Mesendoderm (in vitro differentiated cells): ENCODE data around the gene CCDC6.

Source experiments
- DNase-seq: peaks from one replicate; pipeline ENCODE4 v3.0.0; 2013
- H2AK5ac ChIP-seq: 2 replicates; pipeline ENCODE4 v1.6.1; 2013; ENCODE audit warnings: low read length, inconsistent platforms
- H2BK120ac ChIP-seq: 2 replicates; pipeline ENCODE4 v1.6.1; 2013; ENCODE audit warnings: low read depth, mild to moderate bottlenecking, low read length, moderate library complexity, mixed read lengths
- H2BK15ac ChIP-seq: replicated peaks from 2 replicates; pipeline ENCODE4 v1.6.1; 2013; ENCODE audit warnings: low read depth, mild to moderate bottlenecking, moderate library complexity
- H2BK5ac ChIP-seq: 2 replicates; pipeline ENCODE4 v1.6.1; 2013; ENCODE audit warnings: low read length, inconsistent platforms
- H3K18ac ChIP-seq: 2 replicates; pipeline ENCODE4 v1.6.1; 2013; ENCODE audit warnings: mild to moderate bottlenecking, low read length, mixed read lengths
- H3K23ac ChIP-seq: one replicate; pipeline ENCODE4 v1.6.1; 2013; ENCODE audit warnings: low read length
- H3K27ac ChIP-seq: 2 replicates; pipeline ENCODE4 v1.5.1; 2013; ENCODE audit warnings: low read depth, mild to moderate bottlenecking, inconsistent platforms, low read length, moderate library complexity
- H3K27me3 ChIP-seq: 2 replicates; pipeline ENCODE4 v1.6.1; 2013; ENCODE audit warnings: low read length, control low read depth, mild to moderate bottlenecking, inconsistent platforms; ENCODE audit not compliant: insufficient read depth, poor library complexity
- H3K36me3 ChIP-seq: 2 replicates; pipeline ENCODE4 v1.6.1; 2013; ENCODE audit warnings: low read length, inconsistent platforms; ENCODE audit not compliant: control insufficient read depth, insufficient read depth
- H3K4ac ChIP-seq: one replicate; pipeline ENCODE4 v1.6.1; 2013; ENCODE audit warnings: low read depth, mild to moderate bottlenecking, low read length, moderate library complexity
- H3K4me1 ChIP-seq: 2 replicates; pipeline ENCODE4 v1.6.1; 2013; ENCODE audit warnings: low read depth, low read length, inconsistent platforms; ENCODE audit not compliant: control insufficient read depth
- H3K4me2 ChIP-seq: 2 replicates; pipeline ENCODE4 v1.6.1; 2013; ENCODE audit warnings: low read length
- H3K4me3 ChIP-seq: 2 replicates; pipeline ENCODE4 v1.5.1; 2013; ENCODE audit warnings: mild to moderate bottlenecking, low read length
- H3K56ac ChIP-seq: one replicate; pipeline ENCODE4 v1.6.1; 2013; ENCODE audit warnings: low read length
- H3K79me1 ChIP-seq: 2 replicates; pipeline ENCODE4 v1.6.1; 2013; ENCODE audit warnings: low read length, inconsistent platforms
- H3K79me2 ChIP-seq: 2 replicates; pipeline ENCODE4 v1.6.1; 2013; ENCODE audit warnings: mild to moderate bottlenecking, low read length; ENCODE audit not compliant: control insufficient read depth, insufficient read depth
- H3K9ac ChIP-seq: 2 replicates; pipeline ENCODE4 v1.6.1; 2013; ENCODE audit warnings: low read length, inconsistent platforms
- H4K5ac ChIP-seq: one replicate; pipeline ENCODE4 v1.6.1; 2013; ENCODE audit warnings: low read length
- H4K8ac ChIP-seq: one replicate; pipeline ENCODE4 v1.6.1; 2013; ENCODE audit warnings: low read depth, mild to moderate bottlenecking, control low read depth, low read length, moderate library complexity
- WGBS: extraction: QIAGEN DNeasy Blood & Tissue Kit; methylation state at CpG from one replicate; pipeline ENCODE4 v1.1.7; 2013; ENCODE audit warnings: low lambda C conversion rate, missing lambda C conversion rate; ENCODE audit not compliant: insufficient coverage; ENCODE audit errors: extremely low coverage; 5-methylcytosine and 5-hydroxymethylcytosine counted together

The CCDC6 gene

DNA sequence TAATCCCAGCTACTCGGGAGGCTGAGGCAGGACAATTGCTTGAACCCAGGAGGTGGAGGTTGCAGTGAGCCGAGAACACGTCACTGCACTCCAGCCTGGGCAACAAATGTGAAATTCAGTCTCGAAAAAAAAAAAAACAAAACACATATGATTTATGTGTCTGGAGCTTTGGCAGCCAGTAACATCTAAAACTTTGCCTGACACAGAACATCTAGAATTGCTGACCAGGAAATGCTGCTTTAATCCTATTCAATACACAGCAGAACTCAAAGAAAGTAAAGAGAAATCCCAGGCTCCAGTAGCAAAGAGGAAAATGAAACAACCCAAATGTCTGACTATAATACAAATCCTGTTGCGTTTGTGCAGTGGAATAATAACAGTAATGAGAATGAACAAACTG is 4.5 kb upstream of the CCDC6 start:
- Histone ChIP-seq H3K9ac (no peak overlapping the region), H3K27me3 (no peaks in the 10 kb centered on the region), H2BK5ac (no peak overlapping the region), H3K4me1 (no peaks in the 10 kb centered on the region), H4K5ac (no peak overlapping the region), H3K4me3 (no peak overlapping the region), H3K4me2 (no peak overlapping the region), H2BK15ac (no peak overlapping the region), H3K56ac (no peak overlapping the region), H3K27ac (no peak overlapping the region), H2BK120ac (no peak overlapping the region), H4K8ac (no peak overlapping the region), H3K79me1 (no peaks in the 10 kb centered on the region), H3K4ac (no peak overlapping the region), H3K23ac (no peak overlapping the region), H3K79me2 (peaks cover 2% of the 10 kb centered on the region), H2AK5ac (no peak overlapping the region), H3K36me3 (no peaks in the 10 kb centered on the region), H3K18ac (no peak overlapping the region)
- DNase-seq = no peak
- no CpG with 5 or more reads among the region's 5 CpGs for WGBS

DNA sequence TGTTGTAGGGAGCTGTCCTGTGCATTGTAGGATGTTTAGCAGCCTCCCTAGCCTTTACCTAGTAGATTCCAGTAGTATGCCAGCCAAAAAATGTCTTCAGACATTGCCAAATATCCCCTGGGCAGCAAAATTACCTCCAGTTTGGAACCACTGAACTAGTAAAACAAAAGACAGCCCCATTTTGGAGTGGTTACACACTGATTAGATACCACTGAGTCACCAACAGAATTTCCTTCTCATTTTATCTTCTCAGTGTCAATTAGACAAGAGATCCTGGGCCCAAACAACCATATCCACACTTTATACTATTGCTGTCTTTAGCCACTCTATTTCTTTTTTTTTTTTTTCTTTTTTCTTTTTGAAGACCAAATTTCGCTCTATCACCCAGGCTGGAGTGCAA is 3.5 kb upstream of the CCDC6 start:
- Histone ChIP-seq H3K4me1 (peaks cover 2% of the 10 kb centered on the region), H2AK5ac (no peak overlapping the region), H2BK5ac (no peak overlapping the region), H3K79me2 (peaks cover 13% of the 10 kb centered on the region), H2BK120ac (peak overlapping the region; percentile 85), H3K27me3 (no peaks in the 10 kb centered on the region), H4K8ac (no peak overlapping the region), H4K5ac (no peak overlapping the region), H3K79me1 (peaks cover 3% of the 10 kb centered on the region), H3K36me3 (no peaks in the 10 kb centered on the region), H3K18ac (peak overlapping the region; percentile 62), H2BK15ac (peak overlapping the region; percentile 43), H3K4me3 (no peak overlapping the region), H3K27ac (no peak overlapping the region), H3K4ac (no peak overlapping the region), H3K56ac (no peak overlapping the region), H3K4me2 (no peak overlapping the region), H3K9ac (no peak overlapping the region), H3K23ac (no peak overlapping the region)
- no CpG with 5 or more reads among the region's 1 CpG for WGBS
- no peak for DNase-seq

DNA sequence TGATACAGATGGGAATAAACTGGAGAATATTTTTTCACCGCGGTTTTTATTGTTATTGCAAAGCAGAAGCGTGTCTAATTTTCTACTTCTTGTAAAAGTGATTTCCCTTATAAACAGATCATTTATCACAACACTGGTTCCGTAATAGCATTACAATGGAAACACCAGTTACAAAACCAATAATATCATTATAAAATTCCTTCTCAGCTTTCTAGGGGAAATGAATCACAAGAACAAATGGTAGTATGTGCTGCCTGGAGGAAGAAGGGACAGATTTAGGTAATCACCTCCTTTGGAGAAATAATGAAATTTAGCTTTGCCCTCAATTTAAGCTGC is 2.4 kb upstream of the CCDC6 start:
- H3K9ac ChIP-seq = no peak overlapping the region
- no peak overlapping the region for H2BK5ac ChIP-seq
- H3K27ac ChIP-seq = no peak overlapping the region
- H3K18ac ChIP-seq = no peak overlapping the region
- H3K79me1 ChIP-seq = peaks cover 8% of the 10 kb centered on the region
- H3K4me2 ChIP-seq = no peak overlapping the region
- H4K5ac ChIP-seq = no peak overlapping the region
- H3K4me3 ChIP-seq = no peak overlapping the region
- no peak for DNase-seq
- no peak overlapping the region for H4K8ac ChIP-seq
- no CpG with 5 or more reads among the region's 4 CpGs for WGBS
- no peaks in the 10 kb centered on the region for H3K36me3 ChIP-seq
- H3K23ac ChIP-seq = no peak overlapping the region
- peak overlapping the region; percentile 57 for H3K56ac ChIP-seq
- no peaks in the 10 kb centered on the region for H3K27me3 ChIP-seq
- H3K79me2 ChIP-seq = peaks cover 23% of the 10 kb centered on the region
- no peak overlapping the region for H2BK15ac ChIP-seq
- no peak overlapping the region for H2BK120ac ChIP-seq
- H3K4me1 ChIP-seq = peaks cover 7% of the 10 kb centered on the region
- H2AK5ac ChIP-seq = no peak overlapping the region
- H3K4ac ChIP-seq = no peak overlapping the region

DNA sequence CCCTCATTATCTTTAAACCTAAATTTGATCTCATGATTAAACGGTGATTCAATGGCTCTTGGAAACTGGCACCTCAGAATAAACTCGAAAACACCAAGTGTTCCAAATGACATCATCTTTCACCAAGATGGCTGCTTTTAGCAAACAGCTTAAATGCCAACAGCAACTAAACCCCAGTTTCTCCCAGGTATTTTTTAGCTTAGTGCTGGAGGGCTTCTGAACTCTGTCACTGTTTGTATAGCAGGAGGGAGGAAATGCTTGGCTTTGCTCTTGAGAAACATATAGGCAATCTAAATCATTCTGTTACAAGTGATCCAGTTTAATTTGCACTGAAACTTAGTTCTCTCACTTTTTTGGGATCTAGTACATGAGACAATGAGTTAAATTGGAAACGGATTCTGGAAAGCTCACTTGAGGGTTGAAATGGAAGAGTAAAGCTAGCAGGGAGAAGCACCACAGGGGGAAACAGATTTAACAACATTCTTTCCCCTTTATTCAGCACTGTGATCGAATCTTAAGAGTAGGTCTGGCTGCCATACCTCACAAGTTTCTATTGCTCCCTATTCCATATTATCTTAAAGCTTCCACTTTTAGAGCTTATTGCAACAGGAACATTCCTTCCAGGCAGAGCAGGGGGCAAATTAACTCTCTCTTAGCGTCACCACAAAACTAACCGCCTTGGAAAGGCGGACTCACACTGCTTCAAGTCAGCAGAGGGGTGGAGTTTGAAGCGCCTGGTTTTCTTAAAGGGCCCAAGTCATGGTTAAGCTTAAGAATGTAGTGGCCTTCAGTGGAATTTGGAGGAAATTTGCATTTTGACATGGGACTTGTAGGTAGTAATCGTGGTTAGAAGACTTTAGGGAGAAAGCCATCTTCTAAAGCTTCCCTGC is 1.8 kb upstream of the CCDC6 start:
- WGBS = no CpG with 5 or more reads among the region's 9 CpGs
- H3K36me3 ChIP-seq = no peaks in the 10 kb centered on the region
- peak overlapping the region; percentile 95 for H3K27ac ChIP-seq
- peak overlapping the region; percentile 78 for H3K18ac ChIP-seq
- DNase-seq = peak; percentile 99
- H3K4me2 ChIP-seq = peak overlapping the region; percentile 54
- no peak overlapping the region for H4K8ac ChIP-seq
- peak overlapping the region; percentile 69 for H2BK120ac ChIP-seq
- H2BK5ac ChIP-seq = no peak overlapping the region
- H3K9ac ChIP-seq = peak overlapping the region; percentile 55
- peaks cover 29% of the 10 kb centered on the region for H3K79me2 ChIP-seq
- H3K23ac ChIP-seq = no peak overlapping the region
- no peak overlapping the region for H4K5ac ChIP-seq
- no peak overlapping the region for H3K4ac ChIP-seq
- peaks cover 10% of the 10 kb centered on the region for H3K79me1 ChIP-seq
- no peak overlapping the region for H2AK5ac ChIP-seq
- peak overlapping the region; percentile 69 for H3K56ac ChIP-seq
- no peaks in the 10 kb centered on the region for H3K27me3 ChIP-seq
- H3K4me1 ChIP-seq = peaks cover 7% of the 10 kb centered on the region
- peak overlapping the region; percentile 79 for H2BK15ac ChIP-seq
- H3K4me3 ChIP-seq = no peak overlapping the region

- Histone ChIP-seq H2BK120ac (no peak overlapping the region), H3K4me2 (no peak overlapping the region), H3K79me2 (peaks cover 35% of the 10 kb centered on the region), H3K23ac (no peak overlapping the region), H3K4me1 (peaks cover 7% of the 10 kb centered on the region), H3K56ac (no peak overlapping the region), H3K18ac (no peak overlapping the region), H4K5ac (no peak overlapping the region), H2BK5ac (no peak overlapping the region), H4K8ac (no peak overlapping the region), H3K4me3 (no peak overlapping the region), H3K4ac (no peak overlapping the region), H3K9ac (no peak overlapping the region), H3K27me3 (no peaks in the 10 kb centered on the region), H2AK5ac (no peak overlapping the region), H3K36me3 (no peaks in the 10 kb centered on the region), H3K79me1 (peaks cover 10% of the 10 kb centered on the region), H2BK15ac (no peak overlapping the region), H3K27ac (no peak overlapping the region)
- no peak for DNase-seq
- no CpG with 5 or more reads among the region's 2 CpGs for WGBS
Measured at GRCh38 chr10:59907537-59907917, 1.2 kb upstream of the CCDC6 start.
